SK-N-SH (cell line): Measurements from ENCODE around the gene DDI2. TPM values are rescaled to one million over a fixed set of nuclear protein-coding genes. Genes with fewer than 3 reads are reported as not detected.

ENCODE experiments used
- CTCF ChIA-PET: fragments of 300-600, 350-600 bp; formaldehyde crosslinking; extraction: SDS; loops from one replicate; lab custom pipeline; 2021; lab: Yijun Ruan, JAX
- POLR2A ChIA-PET: fragments of 350-600 bp; sonication (Branson Sonifier 250); formaldehyde crosslinking; extraction: SDS; loops from one replicate; lab custom pipeline; 2020; ENCODE audit warnings: antibody characterized with exemption, inconsistent platforms; lab: Yijun Ruan, JAX
- DNase-seq: peaks from one replicate; pipeline ENCODE4 v3.0.0; 2012
- H2AFZ ChIP-seq: fragments of 200-600 bp; sonication (generic); 2 replicates; pipeline ENCODE4 v1.8.1; 2016; ENCODE audit warnings: antibody characterized with exemption, mild to moderate bottlenecking, low read depth
- H3F3A ChIP-seq: fragments of 200-600 bp; sonication (generic); replicated peaks from 2 replicates; pipeline ENCODE3; 2016; ENCODE audit warnings: antibody characterized with exemption, mild to moderate bottlenecking; ENCODE audit not compliant: insufficient read depth
- H3K27ac ChIP-seq, 2 experiments: fragments of 200-500 bp in 1 of 2; fragments of 200-600 bp in 1 of 2; sonication (Bioruptor generic) in 1 of 2; sonication (generic), shearing (Covaris generic) in 1 of 2; 2 replicates each; pipeline versions ENCODE4 v1.5.1 to v1.6.1; 2014 to 2016; ENCODE audit warnings: low read depth in 2 of 2, inconsistent platforms in 1 of 2, low read length in 1 of 2, mild to moderate bottlenecking in 1 of 2, mixed read lengths in 1 of 2
- H3K27me3 ChIP-seq: fragments of 200-600 bp; sonication (generic), shearing (Covaris generic); 2 replicates; pipeline ENCODE4 v1.6.1; 2016; ENCODE audit warnings: mixed run types; ENCODE audit not compliant: insufficient read depth
- H3K36me3 ChIP-seq, 2 experiments: fragments of 200-500 bp in 1 of 2; fragments of 200-600 bp in 1 of 2; sonication (Bioruptor generic) in 1 of 2; sonication (generic) in 1 of 2; replicated peaks in 1 of 2; 2 replicates each; pipeline versions ENCODE3 to v1.5.1; 2014 to 2016; ENCODE audit warnings: low read length in 1 of 2, mild to moderate bottlenecking in 1 of 2; ENCODE audit not compliant: insufficient read depth in 2 of 2, control insufficient read depth in 1 of 2
- H3K4me1 ChIP-seq, 2 experiments: fragments of 200-500 bp in 1 of 2; fragments of 200-600 bp in 1 of 2; sonication (Bioruptor generic) in 1 of 2; sonication (generic), shearing (Covaris generic) in 1 of 2; 2 replicates each; pipeline versions ENCODE4 v1.5.1 to v1.6.1; 2014 to 2016; ENCODE audit warnings: low read depth in 1 of 2, low read length in 1 of 2, mixed run types in 1 of 2; ENCODE audit not compliant: insufficient read depth in 2 of 2, control insufficient read depth in 1 of 2
- H3K4me2 ChIP-seq: fragments of 200-600 bp; sonication (generic), shearing (Covaris generic); 2 replicates; pipeline ENCODE4 v1.6.1; 2017; ENCODE audit warnings: mixed run types
- H3K4me3 ChIP-seq, 2 experiments: fragments of 200-500 bp in 1 of 2; fragments of 200-600 bp in 1 of 2; sonication (Bioruptor generic) in 1 of 2; sonication (generic), shearing (Covaris generic) in 1 of 2; 2 replicates each; pipeline versions ENCODE4 v1.5.1 to v1.8.1; 2014 to 2016; ENCODE audit warnings: low read depth in 2 of 2, inconsistent platforms in 1 of 2, low read length in 1 of 2, mild to moderate bottlenecking in 1 of 2, mixed read lengths in 1 of 2, moderate library complexity in 1 of 2
- H3K79me2 ChIP-seq: fragments of 200-600 bp; sonication (generic); 2 replicates; pipeline ENCODE4 v1.8.1; 2017; ENCODE audit warnings: mild to moderate bottlenecking; ENCODE audit not compliant: insufficient read depth
- H3K9ac ChIP-seq: fragments of 200-600 bp; sonication (generic); 2 replicates; pipeline ENCODE4 v1.6.1; 2017; ENCODE audit warnings: mixed run types
- H3K9me2 ChIP-seq: fragments of 200-600 bp; sonication (generic); 2 replicates; pipeline ENCODE4 v1.6.1; 2017; ENCODE audit warnings: mixed run types
- H3K9me3 ChIP-seq: fragments of 200-600 bp; sonication (generic); 2 replicates; pipeline ENCODE4 v1.6.1; 2017; ENCODE audit warnings: mixed run types, mild to moderate bottlenecking, moderate library complexity
- H4K20me1 ChIP-seq: fragments of 200-600 bp; sonication (generic); 2 replicates; pipeline ENCODE4 v1.6.1; 2017; ENCODE audit warnings: mild to moderate bottlenecking, mixed run types; ENCODE audit not compliant: insufficient read depth
- CHD2 ChIP-seq: fragments of 150-350 bp; IDR thresholded peaks from 2 replicates; pipeline ENCODE4 v1.6.1; 2018; ENCODE audit warnings: low read length; ENCODE audit not compliant: partially characterized antibody
- CTCF ChIP-seq: fragments of 200-600 bp; sonication (generic); IDR thresholded peaks from 2 replicates; pipeline ENCODE4 v1.6.1; 2017; ENCODE audit warnings: antibody characterized with exemption, mild to moderate bottlenecking, moderate library complexity
- ELF1 ChIP-seq: IDR thresholded peaks from 2 replicates; pipeline ENCODE4 v1.4.0; 2012
- GATA2 ChIP-seq: sonication (generic); formaldehyde crosslinking; IDR thresholded peaks from 2 replicates; pipeline ENCODE4 v1.5.0; 2020; ENCODE audit warnings: mild to moderate bottlenecking, missing genetic modification reagents
- IRF3 ChIP-seq: fragments of 150-350 bp; IDR thresholded peaks from 2 replicates; pipeline ENCODE4 v1.6.1; 2016; ENCODE audit warnings: mild to moderate bottlenecking, low read depth, low read length
- JUND ChIP-seq: IDR thresholded peaks from 2 replicates; pipeline ENCODE4 v1.4.0; 2012
- MAX ChIP-seq: IDR thresholded peaks from 2 replicates; pipeline ENCODE4 v1.4.0; 2012; ENCODE audit warnings: low read depth
- MEF2A ChIP-seq: IDR thresholded peaks from 2 replicates; pipeline ENCODE4 v1.4.0; 2012; ENCODE audit warnings: low read depth, borderline replicate concordance
- MXI1 ChIP-seq: IDR thresholded peaks from 2 replicates; pipeline ENCODE4 v1.6.1; 2012; ENCODE audit warnings: mild to moderate bottlenecking, low read depth, low read length, improper control_type of control experiment
- NFIC ChIP-seq: IDR thresholded peaks from 2 replicates; pipeline ENCODE4 v1.4.0; 2012; ENCODE audit warnings: borderline replicate concordance
- NRF1 ChIP-seq: IDR thresholded peaks from 2 replicates; pipeline ENCODE4 v1.6.1; 2012; ENCODE audit warnings: low read depth, mild to moderate bottlenecking, low read length
- POLR2AphosphoS5 ChIP-seq: IDR thresholded peaks from 2 replicates; pipeline ENCODE4 v1.6.1; 2012; ENCODE audit warnings: low read depth, low read length
- RXRA ChIP-seq: IDR thresholded peaks from 2 replicates; pipeline ENCODE4 v1.4.0; 2012; ENCODE audit warnings: low read depth, mild to moderate bottlenecking, borderline replicate concordance
- SIN3A ChIP-seq: IDR thresholded peaks from 2 replicates; pipeline ENCODE4 v1.6.1; 2012; ENCODE audit warnings: low read depth, mild to moderate bottlenecking, low read length, moderate library complexity, borderline replicate concordance
- TAF1 ChIP-seq: IDR thresholded peaks from 2 replicates; pipeline ENCODE4 v1.6.1; 2012; ENCODE audit warnings: low read depth, mild to moderate bottlenecking, low read length, moderate library complexity, borderline replicate concordance
- TCF12 ChIP-seq: IDR thresholded peaks from 2 replicates; pipeline ENCODE4 v1.4.0; 2012
- USF1 ChIP-seq: IDR thresholded peaks from 2 replicates; pipeline ENCODE4 v1.4.0; 2012; ENCODE audit warnings: low read depth, borderline replicate concordance
- USF2 ChIP-seq: fragments of 150-350 bp; IDR thresholded peaks from 2 replicates; pipeline ENCODE4 v1.6.1; 2017; ENCODE audit warnings: antibody characterized with exemption, low read length, low read depth, borderline replicate concordance
- YY1 ChIP-seq: IDR thresholded peaks from 2 replicates; pipeline ENCODE4 v1.4.0; 2012; ENCODE audit warnings: low read depth, mild to moderate bottlenecking
- WGBS: methylation state at CpG from one replicate; pipeline ENCODE4 v1.1.6; 2017; ENCODE audit warnings: low lambda C conversion rate; 5-methylcytosine and 5-hydroxymethylcytosine counted together
- polyA plus RNA-seq, 3 experiments: library from polyadenylated mRNA; depleted of rRNA; stranded (reverse); fragments of >200 nt; gene quantifications; 2 replicates each; pipeline ENCODE4 v1.2.3, GENCODE V29; 2012

Gene DDI2
- polyA plus RNA-seq, 1 of the 3 experiments (the other 2 are of a cell fraction): 2.8 TPM

GRCh38 chr1:15703562-15703961, 86.3 kb downstream of the DDI2 start (continued):
- no peak for TF ChIP-seq TCF12
- no peak for TF ChIP-seq MXI1

GRCh38 chr1:15704526-15705183, 87.4 kb downstream of the DDI2 start:
- peaks cover 23% of the 10 kb centered on the region for H4K20me1 ChIP-seq

GRCh38 chr1:15705184-15705566, 87.9 kb downstream of the DDI2 start:
- Histone ChIP-seq H3K79me2 (peaks cover 96% of the 10 kb centered on the region), H3K27ac (no peak overlapping the region), H3K4me3 (no peak overlapping the region), H3K4me1 (peaks cover 0 to 6% of the 10 kb centered on the region in 2 experiments; a peak in 2 of 4 replicates), H3K4me2 (no peak overlapping the region), H3K27me3 (no peaks in the 10 kb centered on the region), H3K9me3 (no peaks in the 10 kb centered on the region), H3K9ac (no peak overlapping the region), H4K20me1 (peaks cover 18% of the 10 kb centered on the region), H2AFZ (no peak overlapping the region), H3K36me3 (no peaks in the 10 kb centered on the region), H3F3A (peaks cover 16% of the 10 kb centered on the region), H3K9me2 (no peaks in the 10 kb centered on the region)
- DNase-seq: no peak
- ChIA-PET POLR2A (no interaction called here), CTCF (interaction anchor here (1.3 kb wide), 1 partner anchor 37 kb away, joined by 3 read pairs; no protein-coding TSS in a partner anchor)
- WGBS: 98% methylated on average over 11 of the region's 11 CpGs
- TF ChIP-seq CHD2 (no peak), GATA2 (CRISPR knock-in tag) (no peak), NRF1 (no peak), IRF3 (no peak), CTCF (no peak), MEF2A (no peak), NFIC (no peak), ELF1 (no peak), POLR2AphosphoS5 (no peak), USF2 (no peak), TAF1 (no peak), MXI1 (no peak), USF1 (no peak), RXRA (no peak), SIN3A (no peak), MAX (no peak)

More at GRCh38 chr1:15704526-15705183, 87.4 kb downstream of the DDI2 start:
- H3K36me3 ChIP-seq: no peaks in the 10 kb centered on the region
- H3K9ac ChIP-seq: no peak overlapping the region
- CTCF ChIA-PET: interaction anchor here (1.3 kb wide), 1 partner anchor 37 kb away, joined by 3 read pairs; no protein-coding TSS in a partner anchor
- H3F3A ChIP-seq: peaks cover 16% of the 10 kb centered on the region
- H3K27me3 ChIP-seq: no peaks in the 10 kb centered on the region
- no peaks in the 10 kb centered on the region for H3K9me2 ChIP-seq
- H3K4me3 ChIP-seq: no peak overlapping the region
- no peak overlapping the region for H3K4me2 ChIP-seq
- no peaks in the 10 kb centered on the region for H3K9me3 ChIP-seq
- H3K27ac ChIP-seq: peak overlapping the region in 1 of 2 experiments; percentile 76; a peak in 1 of 4 replicates
- 97% methylated on average over 15 of the region's 17 CpGs for WGBS
- peaks cover 0 to 6% of the 10 kb centered on the region in 2 experiments; a peak in 2 of 4 replicates for H3K4me1 ChIP-seq
- peaks cover 96% of the 10 kb centered on the region for H3K79me2 ChIP-seq
- POLR2A ChIA-PET: no interaction called here
- DNase-seq: no peak
- H2AFZ ChIP-seq: no peak overlapping the region
- no peak for TF ChIP-seq JUND
- no peak for TF ChIP-seq POLR2AphosphoS5
- no peak for TF ChIP-seq YY1
- TF ChIP-seq, all 33 proteins: peak for 0
